LNCAP (cell line): ENCODE results near the gene SORL1-AS1.

Experiments
- TF ChIP-seq, protein P1 (sequence below): fragments of 450-650 bp; IDR thresholded peaks from 2 replicates; pipeline ENCODE4 v1.5.1; 2017; ENCODE audit warnings: mild to moderate bottlenecking

SORL1-AS1 gene

DNA sequence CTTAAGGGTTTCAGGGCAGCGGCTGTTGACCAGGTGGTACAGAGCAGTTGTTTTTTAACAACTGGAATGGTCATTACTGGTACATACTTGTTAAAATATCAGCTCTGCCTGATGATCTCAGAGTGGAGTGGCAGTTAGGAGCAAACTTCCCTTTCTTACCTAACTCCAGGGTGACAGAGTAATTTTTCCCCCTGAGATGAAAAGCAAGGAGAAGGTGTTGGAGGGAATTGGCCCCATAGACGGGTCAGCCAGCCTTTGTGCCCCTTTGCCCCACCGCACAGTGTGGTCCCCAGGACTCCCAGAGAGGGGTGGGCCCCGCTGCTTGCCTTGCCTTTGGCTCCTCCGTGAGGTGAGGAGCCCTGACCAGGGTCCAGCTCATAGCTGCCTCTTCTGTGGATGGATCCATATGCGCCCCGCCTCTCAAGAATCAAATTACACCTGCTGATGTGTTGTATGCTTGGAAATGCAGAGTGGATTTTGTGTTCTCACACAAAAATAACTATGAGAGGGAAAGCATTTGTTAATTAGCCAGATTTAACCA lies 27.0 kb upstream of the SORL1-AS1 start:
- TF ChIP-seq, protein P1, sequence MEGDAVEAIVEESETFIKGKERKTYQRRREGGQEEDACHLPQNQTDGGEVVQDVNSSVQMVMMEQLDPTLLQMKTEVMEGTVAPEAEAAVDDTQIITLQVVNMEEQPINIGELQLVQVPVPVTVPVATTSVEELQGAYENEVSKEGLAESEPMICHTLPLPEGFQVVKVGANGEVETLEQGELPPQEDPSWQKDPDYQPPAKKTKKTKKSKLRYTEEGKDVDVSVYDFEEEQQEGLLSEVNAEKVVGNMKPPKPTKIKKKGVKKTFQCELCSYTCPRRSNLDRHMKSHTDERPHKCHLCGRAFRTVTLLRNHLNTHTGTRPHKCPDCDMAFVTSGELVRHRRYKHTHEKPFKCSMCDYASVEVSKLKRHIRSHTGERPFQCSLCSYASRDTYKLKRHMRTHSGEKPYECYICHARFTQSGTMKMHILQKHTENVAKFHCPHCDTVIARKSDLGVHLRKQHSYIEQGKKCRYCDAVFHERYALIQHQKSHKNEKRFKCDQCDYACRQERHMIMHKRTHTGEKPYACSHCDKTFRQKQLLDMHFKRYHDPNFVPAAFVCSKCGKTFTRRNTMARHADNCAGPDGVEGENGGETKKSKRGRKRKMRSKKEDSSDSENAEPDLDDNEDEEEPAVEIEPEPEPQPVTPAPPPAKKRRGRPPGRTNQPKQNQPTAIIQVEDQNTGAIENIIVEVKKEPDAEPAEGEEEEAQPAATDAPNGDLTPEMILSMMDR: no peak

DNA sequence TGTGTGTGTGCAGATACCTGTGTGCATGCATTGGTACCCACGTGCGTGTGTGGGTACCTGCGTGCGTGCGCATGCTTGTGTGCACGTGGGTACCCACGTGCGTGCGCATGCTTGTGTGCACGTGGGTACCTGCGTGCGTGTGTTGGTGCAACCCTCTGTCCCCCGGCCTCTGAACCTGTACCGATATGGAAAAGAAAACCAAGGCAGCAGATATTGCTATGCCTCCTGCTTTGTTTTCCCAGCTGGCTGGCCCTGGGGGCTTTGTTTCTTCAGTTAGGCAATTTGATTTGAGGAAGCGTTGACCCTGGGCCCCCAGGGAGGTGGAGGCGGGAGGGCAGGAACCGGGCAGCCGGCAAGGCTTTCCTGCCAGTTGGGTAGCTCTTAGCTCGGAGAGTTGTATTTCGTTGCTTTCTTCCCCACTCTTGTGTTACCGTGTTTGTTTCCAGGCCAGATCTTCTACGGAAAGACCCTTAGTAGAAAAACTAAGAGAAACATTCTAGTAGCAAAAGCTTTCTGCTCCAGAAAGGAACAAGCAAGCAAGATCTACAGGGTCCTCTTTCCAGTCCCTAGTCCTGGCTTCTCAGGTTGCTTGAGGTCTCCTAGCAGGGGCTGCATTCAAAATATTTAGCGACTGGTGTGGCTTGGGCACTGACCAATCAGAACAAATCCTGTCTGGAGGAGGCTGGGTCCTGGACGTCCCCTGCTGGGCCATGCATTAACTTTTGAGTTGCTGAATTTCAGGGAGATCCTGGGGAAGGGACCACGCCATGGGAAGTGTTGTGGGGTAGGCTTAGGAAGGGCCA lies 26.3 kb upstream of the SORL1-AS1 start:
- TF ChIP-seq, protein P1: no peak

DNA sequence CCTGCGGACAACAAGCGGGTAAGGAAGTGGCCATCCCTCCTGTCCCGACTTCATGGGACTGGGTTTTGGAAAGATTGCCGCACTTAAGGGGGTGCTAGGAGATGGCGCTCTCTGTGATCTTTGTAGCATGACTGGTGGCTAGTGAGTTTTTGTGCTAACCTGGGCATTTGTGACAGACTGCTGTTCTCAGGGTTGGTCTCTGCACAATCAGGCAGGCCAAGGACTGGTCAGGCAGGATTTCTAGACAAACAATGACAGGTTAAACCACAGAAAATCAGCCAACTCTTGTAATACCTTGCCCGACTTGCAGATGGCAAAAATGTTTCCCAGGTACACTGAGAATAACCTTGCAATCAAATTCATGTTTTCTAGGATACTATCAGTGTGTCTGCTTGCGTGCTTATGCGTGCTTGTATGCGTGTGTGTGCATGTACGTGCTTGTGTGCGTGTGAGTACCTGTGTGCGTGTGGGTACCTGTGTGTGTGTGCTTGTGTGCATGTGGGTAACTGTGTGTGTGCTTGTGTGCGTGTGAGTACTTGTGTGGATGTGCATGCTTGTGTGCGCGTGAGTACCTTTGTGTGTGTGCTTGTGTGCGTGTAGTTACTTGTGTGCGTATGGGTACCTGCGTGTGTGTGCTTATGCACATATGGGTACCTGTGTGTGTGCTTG lies 25.6 kb upstream of the SORL1-AS1 start:
- TF ChIP-seq, protein P1: no peak

DNA sequence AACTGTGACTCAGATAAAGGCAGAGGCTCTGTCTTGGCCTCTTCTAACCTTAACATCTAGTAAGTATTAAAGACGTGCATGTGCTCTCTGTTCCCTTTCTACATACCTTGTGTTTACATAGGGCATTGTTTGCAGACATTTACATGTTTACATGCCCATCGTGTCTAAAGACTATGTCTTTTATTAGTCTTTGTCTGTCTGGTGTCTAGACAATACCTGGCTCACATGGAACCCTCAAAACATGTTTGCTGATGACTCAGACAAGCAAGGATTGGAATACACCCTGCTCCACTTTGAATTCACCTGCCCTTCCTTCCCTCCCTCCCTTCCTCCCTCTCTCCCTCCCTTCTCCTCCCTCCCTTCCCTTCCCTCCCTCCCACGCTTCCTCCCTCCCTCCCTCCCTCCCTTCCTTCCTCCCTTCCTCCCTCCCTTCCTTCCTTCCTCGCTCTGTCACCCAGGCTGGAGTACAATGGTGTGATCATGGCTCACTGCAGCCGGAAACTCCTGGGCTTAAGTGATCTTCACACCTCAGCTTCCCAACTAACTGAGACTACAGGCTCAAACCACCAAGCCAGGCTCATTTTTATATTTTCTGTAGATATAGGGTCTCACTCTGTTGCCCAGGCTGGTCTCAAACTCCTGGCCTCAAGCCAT lies 23.7 kb upstream of the SORL1-AS1 start:
- TF ChIP-seq, protein P1: no peak

DNA sequence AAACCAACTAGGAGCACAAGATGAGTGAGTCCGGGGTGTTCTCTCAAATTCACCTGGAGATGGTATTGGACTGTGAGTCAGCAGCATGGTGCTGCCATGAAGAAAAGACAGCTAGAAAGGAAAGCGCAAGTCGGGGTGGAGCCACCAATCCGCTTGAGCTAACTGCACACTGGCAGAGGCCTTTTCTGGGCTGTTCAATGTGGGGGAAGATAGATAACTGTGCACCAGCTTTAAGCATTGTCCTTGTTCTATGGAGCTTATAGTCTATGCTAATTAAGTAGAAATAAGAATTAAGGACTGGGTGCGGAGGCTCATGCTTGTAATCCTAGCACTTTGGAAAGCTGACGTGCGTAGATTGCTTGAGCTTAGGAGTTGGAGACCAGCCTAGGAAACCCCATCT lies 21.9 kb upstream of the SORL1-AS1 start:
- TF ChIP-seq, protein P1: no peak

DNA sequence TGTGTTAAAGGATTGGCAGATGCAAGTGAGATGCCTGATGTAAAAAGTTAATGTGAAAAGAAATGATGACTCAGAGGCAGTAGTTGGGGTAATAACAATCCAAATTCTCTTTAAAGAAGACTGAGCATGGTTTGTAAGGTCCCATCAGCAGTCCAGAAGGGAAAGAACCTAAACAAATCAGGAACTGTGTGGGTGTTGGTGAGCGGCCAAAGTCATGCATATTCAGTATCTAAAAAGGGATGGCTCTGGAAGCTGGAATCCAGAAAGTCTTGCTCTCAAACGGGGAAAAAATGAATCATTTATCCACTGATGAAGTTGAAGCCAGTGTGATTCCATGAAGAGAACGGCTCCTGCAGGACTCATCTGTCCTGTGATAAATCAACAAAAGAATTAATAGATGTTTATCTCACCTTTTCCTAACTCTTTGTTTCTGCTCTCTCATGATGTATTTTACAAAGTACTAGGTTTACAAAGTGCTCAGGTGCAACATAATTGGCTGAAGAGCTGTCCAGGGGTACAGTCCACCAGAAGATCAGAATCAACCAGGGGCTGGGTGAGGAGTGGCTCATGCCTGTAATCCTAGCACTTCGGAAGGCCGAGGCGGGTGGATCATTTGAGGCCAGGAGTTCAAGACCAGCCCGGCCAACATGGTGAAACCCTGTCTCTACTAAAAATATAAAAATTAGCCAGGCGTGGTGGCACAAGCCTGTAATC lies 20.5 kb upstream of the SORL1-AS1 start:
- TF ChIP-seq, protein P1: no peak

DNA sequence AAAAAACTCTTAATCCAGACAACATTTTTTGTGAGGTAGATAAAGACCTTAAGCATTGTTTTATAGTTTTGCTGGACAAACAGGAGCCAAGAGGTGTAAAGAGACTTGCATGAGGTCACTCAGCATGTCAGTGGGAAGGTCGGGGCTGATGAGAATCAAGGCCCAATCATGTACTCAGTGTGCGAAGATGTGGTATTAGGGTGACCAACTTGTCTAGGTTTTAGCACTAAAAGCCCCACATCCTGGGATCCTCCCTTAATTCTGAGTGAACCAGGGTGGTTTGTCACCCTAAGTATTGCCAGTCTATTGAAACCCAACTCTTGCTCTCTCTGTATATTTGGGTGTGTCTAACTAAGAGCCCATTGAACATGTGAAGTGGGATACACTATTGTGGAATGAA lies 19.5 kb upstream of the SORL1-AS1 start:
- TF ChIP-seq, protein P1: no peak
